HG03108 (cell line): ENCODE data around the gene F7.
"Not testable (repeated sequence)": the region's sequence is repeated elsewhere in the genome, so short reads cannot be mapped to it uniquely, and the experiment has no call there.

ENCODE experiments used
- ATAC-seq: cut with Tn5 transposase; IDR thresholded peaks from one replicate; pipeline ENCODE4 v1.9.1; 2021; ENCODE audit warnings: moderate library complexity; ENCODE audit not compliant: unreplicated experiment

F7 gene

GRCh38 chr13:113150550-113151365 lies 45.2 kb downstream of the F7 start:
- ATAC-seq = no peak

- ATAC-seq = no peak
Observed at GRCh38 chr13:113151745-113152690, 46.4 kb downstream of the F7 start.

GRCh38 chr13:113152691-113152983 lies 47.0 kb downstream of the F7 start:
- ATAC-seq = no peak

GRCh38 chr13:113152984-113153809 lies 47.6 kb downstream of the F7 start:
- peak; percentile 27 for ATAC-seq

GRCh38 chr13:113153810-113154748 lies 48.5 kb downstream of the F7 start:
- ATAC-seq = peak; percentile 55

- no peak for ATAC-seq
Observed at GRCh38 chr13:113155201-113155600, 49.6 kb downstream of the F7 start.

GRCh38 chr13:113155982-113156655 lies 50.5 kb downstream of the F7 start:
- ATAC-seq = no peak

- no peak for ATAC-seq
Observed at GRCh38 chr13:113157206-113157928, 51.8 kb downstream of the F7 start.

- no peak for ATAC-seq
Observed at GRCh38 chr13:113157929-113158747, 52.5 kb downstream of the F7 start, which contains the start of gene PROZ. Gene PROZ, plus strand, starts transcription at chr13:113158648. Its CDS starts 13 bp downstream, at chr13:113158661.

GRCh38 chr13:113158946-113159345 lies 53.4 kb downstream of the F7 start:
- ATAC-seq = no peak

- no peak for ATAC-seq
Observed at GRCh38 chr13:113159701-113160100, 54.1 kb downstream of the F7 start.

- no peak for ATAC-seq
Observed at GRCh38 chr13:113160983-113161382, 55.4 kb downstream of the F7 start.

- ATAC-seq = no peak
Observed at GRCh38 chr13:113161433-113161832, 55.8 kb downstream of the F7 start.

- not testable (repeated sequence) for ATAC-seq
Observed at GRCh38 chr13:113161975-113162374, 56.4 kb downstream of the F7 start.

GRCh38 chr13:113162783-113163685 lies 57.4 kb downstream of the F7 start:
- no peak for ATAC-seq

GRCh38 chr13:113164492-113164891 lies 58.9 kb downstream of the F7 start:
- no peak for ATAC-seq

- no peak for ATAC-seq
Observed at GRCh38 chr13:113166266-113166665, 60.7 kb downstream of the F7 start.
